Measurements from ENCODE around the gene ERBB2.

The ERBB2 gene

GRCh38 chr17:39666231-39666600 lies 33.6 kb upstream of the ERBB2 start:
- DNase-seq = no peak

DNA sequence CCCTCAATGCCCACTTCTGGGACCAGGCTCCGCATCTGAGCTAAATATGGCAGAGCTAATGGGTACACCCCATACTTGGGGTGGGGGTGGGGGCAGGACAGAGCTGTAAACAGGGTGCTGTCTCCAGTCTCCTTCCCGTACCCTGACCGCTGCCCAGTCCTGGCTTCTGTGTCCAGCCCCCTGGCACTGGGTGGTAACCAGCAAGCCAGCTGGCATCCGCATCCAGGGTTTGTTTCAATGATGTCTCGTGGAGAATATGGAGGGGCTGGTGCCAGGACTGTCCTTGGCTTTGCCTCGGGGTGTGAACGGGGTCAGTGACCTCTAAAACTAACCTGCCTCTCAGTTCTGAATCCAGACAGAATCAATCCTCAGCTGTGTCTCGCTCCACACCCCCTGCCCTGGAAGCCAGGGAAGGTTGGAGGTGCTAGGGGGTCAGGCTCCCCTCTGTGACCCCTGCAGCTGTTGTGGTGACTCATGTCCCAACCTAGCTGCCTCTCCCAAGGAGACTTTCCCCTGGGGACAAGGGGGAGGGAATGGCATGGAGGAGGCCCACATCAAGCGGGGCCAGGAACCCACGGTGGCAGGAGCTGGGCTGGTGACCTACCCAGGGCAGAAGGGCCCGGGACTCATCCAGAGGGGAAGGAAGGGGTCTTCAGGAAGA lies 33.1 kb upstream of the ERBB2 start:
- DNase-seq = no peak

- DNase-seq = no peak
These were observed 32.5 kb upstream of the ERBB2 start for GRCh38 chr17:39667262-39667944.

- DNase-seq = peak; percentile 51
These were observed 31.6 kb upstream of the ERBB2 start, which contains the start of gene PNMT for GRCh38 chr17:39667945-39668924. Gene PNMT (plus strand): TSS chr17:39668453. CDS start chr17:39668476, 23 bp downstream.

DNA sequence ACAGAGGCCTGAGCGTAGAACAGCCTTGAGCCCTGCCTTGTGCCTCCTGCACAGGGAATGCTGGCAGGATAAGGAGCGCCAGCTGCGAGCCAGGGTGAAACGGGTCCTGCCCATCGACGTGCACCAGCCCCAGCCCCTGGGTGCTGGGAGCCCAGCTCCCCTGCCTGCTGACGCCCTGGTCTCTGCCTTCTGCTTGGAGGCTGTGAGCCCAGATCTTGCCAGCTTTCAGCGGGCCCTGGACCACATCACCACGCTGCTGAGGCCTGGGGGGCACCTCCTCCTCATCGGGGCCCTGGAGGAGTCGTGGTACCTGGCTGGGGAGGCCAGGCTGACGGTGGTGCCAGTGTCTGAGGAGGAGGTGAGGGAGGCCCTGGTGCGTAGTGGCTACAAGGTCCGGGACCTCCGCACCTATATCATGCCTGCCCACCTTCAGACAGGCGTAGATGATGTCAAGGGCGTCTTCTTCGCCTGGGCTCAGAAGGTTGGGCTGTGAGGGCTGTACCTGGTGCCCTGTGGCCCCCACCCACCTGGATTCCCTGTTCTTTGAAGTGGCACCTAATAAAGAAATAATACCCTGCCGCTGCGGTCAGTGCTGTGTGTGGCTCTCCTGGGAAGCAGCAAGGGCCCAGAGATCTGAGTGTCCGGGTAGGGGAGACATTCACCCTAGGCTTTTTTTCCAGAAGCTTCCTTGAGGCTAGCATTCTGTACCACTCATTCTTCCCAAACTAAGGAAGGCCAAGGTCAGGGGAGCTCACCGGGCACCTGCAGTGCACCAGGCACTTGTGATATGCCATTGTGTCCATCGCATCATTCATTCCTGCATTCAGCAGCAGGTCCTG lies 29.7 kb upstream of the ERBB2 start:
- DNase-seq = no peak

DNA sequence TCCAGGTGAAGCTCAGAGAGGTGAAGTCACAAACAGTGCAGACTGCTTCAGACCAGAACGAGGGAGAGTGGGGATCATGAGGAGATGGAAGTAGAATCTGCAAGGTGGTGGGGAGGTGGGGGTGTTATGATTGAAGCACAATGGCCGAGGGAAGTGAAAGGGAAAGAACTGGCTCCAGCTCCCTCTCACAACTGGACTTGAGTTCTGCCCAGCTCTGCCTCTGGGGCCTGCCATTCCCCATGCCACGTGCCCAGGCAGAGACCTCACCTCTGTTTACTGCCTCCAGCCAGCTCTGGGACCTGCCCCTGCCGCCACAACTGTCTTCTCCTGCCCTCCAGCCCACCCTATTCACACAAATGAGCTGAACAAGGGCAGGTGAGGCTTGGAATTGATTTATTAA lies 29.1 kb upstream of the ERBB2 start:
- DNase-seq = no peak

DNA sequence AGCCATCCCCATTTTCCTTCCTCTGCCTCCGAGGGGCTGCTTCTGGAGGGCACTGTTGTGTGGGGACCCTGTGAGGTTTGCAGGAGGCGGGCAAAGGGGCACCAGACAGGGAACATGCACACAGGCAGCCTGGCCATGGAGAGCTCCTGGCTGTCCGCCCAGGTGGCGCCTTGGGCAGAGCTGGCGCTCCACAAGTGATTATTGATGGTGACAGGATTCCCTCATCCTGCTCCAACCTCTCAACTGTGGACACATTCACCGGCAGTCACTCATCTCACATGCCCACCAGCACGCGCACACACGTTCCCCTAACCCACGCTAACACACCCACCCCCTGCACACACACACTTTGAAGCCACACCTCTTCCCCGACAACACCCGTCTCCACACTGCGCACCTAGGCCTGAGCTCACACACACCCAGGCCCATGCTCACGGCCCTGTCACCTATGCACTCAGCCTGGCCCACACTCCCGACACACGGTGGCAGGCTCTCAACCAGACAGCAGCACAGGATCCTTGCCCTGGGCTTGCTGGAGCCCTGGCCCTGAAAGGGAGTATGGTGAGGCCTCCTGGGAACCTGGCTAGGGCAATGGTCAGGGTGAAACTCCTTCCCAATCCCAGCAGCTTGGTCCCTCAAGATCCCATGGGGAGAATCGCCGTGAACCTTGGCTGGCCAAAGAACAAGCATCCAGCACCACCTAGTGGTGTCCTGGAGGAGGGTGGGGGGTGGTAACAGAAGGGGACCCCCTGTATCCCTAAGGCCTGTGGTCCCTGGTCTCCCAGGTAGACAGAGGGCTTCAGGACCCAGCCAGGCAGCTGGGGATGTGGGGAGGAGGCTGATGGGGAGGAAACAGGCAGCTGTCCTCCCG lies 28.0 kb upstream of the ERBB2 start:
- DNase-seq = no peak

DNA sequence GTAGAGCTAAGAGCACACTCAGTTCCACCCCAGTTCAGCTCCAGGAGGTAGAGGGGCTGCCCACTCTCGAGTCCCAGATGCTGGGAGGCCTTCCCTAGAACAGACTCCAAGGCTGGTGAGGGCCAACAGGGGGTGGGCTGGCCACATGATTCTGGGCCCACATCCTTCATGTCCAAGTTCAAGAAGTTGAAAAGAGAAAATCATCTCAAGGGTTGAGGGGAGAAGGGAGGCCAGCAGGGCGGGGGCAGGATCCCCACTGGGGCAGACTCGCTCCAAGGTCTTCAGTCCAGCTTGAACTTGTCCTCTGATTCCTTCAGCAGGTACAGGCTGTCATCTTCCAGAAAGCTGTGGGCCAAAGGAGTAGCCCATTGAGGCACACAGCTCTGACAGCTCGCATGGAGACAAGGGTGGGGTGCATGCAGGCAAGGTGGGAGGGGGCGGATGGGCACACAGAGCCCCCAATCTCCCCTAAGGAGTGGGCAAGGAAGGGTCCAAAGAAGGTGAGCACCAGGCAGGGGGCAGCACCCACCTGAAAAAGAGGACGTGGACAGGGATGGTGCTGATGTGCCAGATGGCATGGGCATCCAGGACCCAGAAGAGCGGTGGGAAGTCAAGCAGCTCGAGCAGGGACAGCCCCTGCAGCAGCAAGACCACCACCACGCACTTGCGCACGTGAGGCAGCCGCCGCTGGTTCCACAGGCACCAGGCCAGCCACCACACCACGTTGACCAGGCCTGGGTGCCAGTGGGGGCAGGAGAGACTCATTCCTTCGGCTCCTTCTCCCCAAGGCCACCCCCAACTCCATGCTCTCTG lies 27.1 kb upstream of the ERBB2 start:
- no peak for DNase-seq

DNA sequence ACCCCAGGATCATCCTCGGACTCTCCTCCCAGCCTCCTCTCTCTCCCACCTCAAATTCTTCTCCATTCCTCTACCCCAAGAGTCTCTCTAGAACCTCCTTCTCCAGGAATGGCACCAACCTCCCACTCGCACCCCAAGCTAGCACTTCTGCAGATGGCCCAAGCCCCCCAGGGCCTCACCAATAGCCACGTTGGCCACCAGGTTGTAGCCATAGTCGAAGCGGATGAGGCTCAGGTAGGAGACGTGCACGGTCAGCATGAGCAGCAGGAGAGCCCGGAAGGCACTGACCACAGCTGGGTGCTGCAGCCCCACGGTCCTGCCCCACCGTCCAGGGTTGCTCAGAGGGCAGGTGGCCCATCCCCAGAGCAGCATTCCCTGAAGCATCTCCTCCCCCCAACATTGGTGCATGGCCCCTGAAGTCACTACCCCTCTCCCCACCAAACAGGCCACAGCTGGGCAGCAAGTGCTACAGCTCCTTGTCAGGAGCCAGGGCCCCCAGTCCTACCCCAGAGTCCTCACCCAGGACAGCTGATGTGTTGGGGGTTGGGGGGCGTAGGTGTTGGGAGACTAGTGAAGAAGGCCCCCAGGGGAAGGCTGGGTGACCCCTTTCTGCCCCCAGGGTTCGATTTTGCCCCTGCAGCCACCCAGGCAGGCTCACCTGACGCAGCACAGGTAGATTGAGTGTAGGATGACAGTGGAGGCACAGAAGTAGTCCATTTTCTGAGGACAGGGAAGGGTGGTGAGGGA lies 26.4 kb upstream of the ERBB2 start:
- no peak for DNase-seq

- DNase-seq = no peak
These were observed 25.7 kb upstream of the ERBB2 start for GRCh38 chr17:39674179-39674578.

- DNase-seq = no peak
These were observed 25.0 kb upstream of the ERBB2 start for GRCh38 chr17:39674702-39675389.

- no peak for DNase-seq
These were observed 24.3 kb upstream of the ERBB2 start for GRCh38 chr17:39675390-39676082.

- peak; percentile 62 for DNase-seq
These were observed 23.6 kb upstream of the ERBB2 start for GRCh38 chr17:39676198-39676819.

DNA sequence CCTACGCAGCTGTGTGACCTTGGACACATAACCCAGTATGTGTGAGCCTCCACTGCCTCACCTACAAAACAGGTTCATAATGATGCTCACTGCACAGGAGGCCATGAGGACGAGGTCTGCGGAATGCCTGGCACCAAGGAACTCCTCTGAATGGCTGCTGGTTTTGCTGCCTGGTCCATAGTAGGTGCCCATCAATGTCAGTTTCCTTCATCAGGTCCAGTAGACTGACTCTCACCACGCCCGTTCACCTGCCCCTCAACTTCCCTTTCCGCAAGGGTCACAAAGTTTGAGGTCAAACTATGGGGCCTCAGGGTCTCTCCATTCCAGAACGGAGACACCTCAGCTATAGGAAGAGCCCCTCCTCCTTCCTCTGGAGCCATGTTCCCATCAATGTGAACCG lies 22.8 kb upstream of the ERBB2 start:
- no peak for DNase-seq

GRCh38 chr17:39677542-39678339 lies 22.1 kb upstream of the ERBB2 start:
- no peak for DNase-seq

- DNase-seq = no peak
These were observed 21.3 kb upstream of the ERBB2 start for GRCh38 chr17:39678340-39679116.

Measured in CD4-positive, alpha-beta T cell treated with Interleukin-4 for 4 hours (primary cell).